ENCODE data around the gene ZNF385D. TPM values are rescaled to one million over a fixed set of nuclear protein-coding genes. Genes with fewer than 3 reads are reported as not detected.

Gene ZNF385D
- total RNA-seq, 1 experiment from 2014 or later = not detected

DNA sequence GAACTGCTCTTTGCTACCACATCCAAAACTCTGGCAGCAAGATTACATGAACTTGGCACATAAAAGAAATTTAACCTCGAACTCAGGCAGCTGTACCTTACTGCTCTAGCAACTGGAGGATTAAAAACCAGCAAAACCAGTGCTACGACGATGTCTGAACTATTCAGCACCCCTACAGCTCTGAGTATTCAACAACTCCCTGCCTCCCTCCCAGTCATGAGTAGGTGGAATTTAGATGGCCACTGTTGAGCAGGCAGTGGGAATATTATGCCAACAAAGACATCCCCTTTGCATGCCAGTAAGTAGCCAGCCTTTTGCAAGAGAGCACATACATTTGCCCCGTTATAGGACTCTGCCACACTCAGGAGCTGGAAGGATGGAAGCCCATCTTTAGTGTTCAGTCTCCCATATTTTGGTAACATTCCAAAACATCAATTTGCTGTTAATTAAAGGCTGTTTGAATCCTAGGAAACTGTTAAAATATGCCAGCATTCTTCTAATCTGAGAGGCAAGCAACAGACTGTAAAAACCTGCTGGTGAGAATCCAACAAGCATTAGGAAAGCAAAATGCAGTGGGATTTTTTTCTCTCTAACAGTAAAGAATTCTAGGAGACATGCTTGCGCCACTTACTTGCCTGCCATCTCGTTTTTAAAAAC is 85.4 kb downstream of the ZNF385D start:
- ChIA-PET POLR2A (no interaction called here), RAD21 (ENCODE audit: low non-redundant PET in 1 of 2, low total read pairs in 2 of 2, uncharacterized antibody in 2 of 2, unreplicated experiment in 2 of 2) (no interaction called here), CTCF (no interaction called here)
- no peak overlapping the region for H3K4me3 ChIP-seq (replicated peaks in 1 of 2; ENCODE audit: low read depth in 1 of 2, low read length in 2 of 2)
- no peak overlapping the region for H3K27ac ChIP-seq (ENCODE audit: low read depth, low read length)
- H3K4me1 ChIP-seq (ENCODE audit: control insufficient read depth in 1 of 2, insufficient read depth in 2 of 2, low read length in 2 of 2) = no peaks in the 10 kb centered on the region
- H3K9me3 ChIP-seq (ENCODE audit: control insufficient read depth in 1 of 2, insufficient read depth in 1 of 2, low read depth in 1 of 2, low read length in 2 of 2) = peaks cover 5 to 10% of the 10 kb centered on the region in 2 experiments; a peak in 3 of 4 replicates
- TF ChIP-seq SP1 (IDR thresholded peaks at IDR 0.05; ENCODE audit: low read depth) = no peak
- TF ChIP-seq RAD21 (IDR thresholded peaks at IDR 0.05; ENCODE audit: low read depth) = no peak
- TF ChIP-seq SIN3A (IDR thresholded peaks at IDR 0.05; ENCODE audit: low read depth) = no peak
- no peak for TF ChIP-seq JUND (IDR thresholded peaks at IDR 0.05)
- TF ChIP-seq ZNF274 (IDR thresholded peaks at IDR 0.05; ENCODE audit: low read depth, low read length) = no peak
- TF ChIP-seq EZH2 (IDR thresholded peaks at IDR 0.05) = no peak
- no peak for DNase-seq (ENCODE audit: low read depth, low spot score)
- H3K9me2 ChIP-seq (ENCODE audit: insufficient read depth) = no peaks in the 10 kb centered on the region
- no peaks in the 10 kb centered on the region for H3K79me2 ChIP-seq (ENCODE audit: insufficient read depth, low read length)
- H3K27me3 ChIP-seq (ENCODE audit: insufficient read depth, low read length) = no peaks in the 10 kb centered on the region
- no TSS peak for BruUV-seq (replicated peaks)
- H4K20me1 ChIP-seq (ENCODE audit: insufficient read depth) = no peaks in the 10 kb centered on the region
- intact Hi-C loops (cut with micrococcal nuclease) = no loop called here
- no peak overlapping the region for H3K4me2 ChIP-seq (ENCODE audit: low read length)
- no peak overlapping the region for H2AFZ ChIP-seq (ENCODE audit: low read depth, low read length, poor library complexity, severe bottlenecking)
- ATAC-seq = no peak
- H3K9ac ChIP-seq (ENCODE audit: low read length) = no peak overlapping the region
- no peaks in the 10 kb centered on the region for H3K36me3 ChIP-seq (ENCODE audit: control insufficient read depth in 1 of 2, insufficient read depth in 2 of 2, low read length in 2 of 2)

DNA sequence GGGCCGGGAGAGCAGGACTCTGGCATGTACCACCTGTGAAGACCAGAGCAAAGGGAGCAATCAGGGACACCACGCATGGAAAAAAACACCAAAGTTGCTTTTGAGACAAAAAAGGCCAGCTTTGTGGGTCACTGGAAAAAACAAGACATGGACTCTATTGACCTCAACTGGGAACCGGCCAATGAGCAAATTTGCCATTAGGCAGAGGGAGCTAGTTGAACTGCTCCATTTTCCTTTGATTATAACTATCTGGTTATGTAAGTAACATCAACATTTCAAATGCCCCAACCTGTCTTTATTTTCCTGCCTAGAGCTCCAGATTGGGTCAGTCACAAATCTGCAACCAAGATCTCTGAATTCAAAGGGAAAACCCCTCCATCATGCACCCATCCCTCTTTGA is 86.0 kb downstream of the ZNF385D start:
- no peak overlapping the region for H3K9ac ChIP-seq (ENCODE audit: low read length)
- no peaks in the 10 kb centered on the region for H4K20me1 ChIP-seq (ENCODE audit: insufficient read depth)
- H3K9me3 ChIP-seq (ENCODE audit: control insufficient read depth in 1 of 2, insufficient read depth in 1 of 2, low read depth in 1 of 2, low read length in 2 of 2) = peaks cover 5 to 12% of the 10 kb centered on the region in 2 experiments; a peak in 3 of 4 replicates
- no peak overlapping the region for H3K4me2 ChIP-seq (ENCODE audit: low read length)
- no peaks in the 10 kb centered on the region for H3K36me3 ChIP-seq (ENCODE audit: control insufficient read depth in 1 of 2, insufficient read depth in 2 of 2, low read length in 2 of 2)
- H3K4me1 ChIP-seq (ENCODE audit: control insufficient read depth in 1 of 2, insufficient read depth in 2 of 2, low read length in 2 of 2) = no peaks in the 10 kb centered on the region
- DNase-seq (ENCODE audit: low read depth, low spot score) (no peak), ATAC-seq (no peak)
- H3K4me3 ChIP-seq (replicated peaks in 1 of 2; ENCODE audit: low read depth in 1 of 2, low read length in 2 of 2) = no peak overlapping the region
- no TSS peak for BruUV-seq (replicated peaks)
- CTCF ChIA-PET = no interaction called here
- no peak overlapping the region for H2AFZ ChIP-seq (ENCODE audit: low read depth, low read length, poor library complexity, severe bottlenecking)
- RAD21 ChIA-PET (ENCODE audit: low non-redundant PET in 1 of 2, low total read pairs in 2 of 2, uncharacterized antibody in 2 of 2, unreplicated experiment in 2 of 2) = no interaction called here
- POLR2A ChIA-PET = no interaction called here
- no peaks in the 10 kb centered on the region for H3K9me2 ChIP-seq (ENCODE audit: insufficient read depth)
- H3K27ac ChIP-seq (ENCODE audit: low read depth, low read length) = no peak overlapping the region
- intact Hi-C loops (cut with micrococcal nuclease) = no loop called here
- H3K27me3 ChIP-seq (ENCODE audit: insufficient read depth, low read length) = no peaks in the 10 kb centered on the region
- H3K79me2 ChIP-seq (ENCODE audit: insufficient read depth, low read length) = no peaks in the 10 kb centered on the region
- TF ChIP-seq POLR2A (IDR thresholded peaks at IDR 0.05; ENCODE audit: borderline replicate concordance, extremely low read depth, insufficient read depth, insufficient read length) = no peak
- no peak for TF ChIP-seq EZH2 (IDR thresholded peaks at IDR 0.05)
- TF ChIP-seq, protein P1, sequence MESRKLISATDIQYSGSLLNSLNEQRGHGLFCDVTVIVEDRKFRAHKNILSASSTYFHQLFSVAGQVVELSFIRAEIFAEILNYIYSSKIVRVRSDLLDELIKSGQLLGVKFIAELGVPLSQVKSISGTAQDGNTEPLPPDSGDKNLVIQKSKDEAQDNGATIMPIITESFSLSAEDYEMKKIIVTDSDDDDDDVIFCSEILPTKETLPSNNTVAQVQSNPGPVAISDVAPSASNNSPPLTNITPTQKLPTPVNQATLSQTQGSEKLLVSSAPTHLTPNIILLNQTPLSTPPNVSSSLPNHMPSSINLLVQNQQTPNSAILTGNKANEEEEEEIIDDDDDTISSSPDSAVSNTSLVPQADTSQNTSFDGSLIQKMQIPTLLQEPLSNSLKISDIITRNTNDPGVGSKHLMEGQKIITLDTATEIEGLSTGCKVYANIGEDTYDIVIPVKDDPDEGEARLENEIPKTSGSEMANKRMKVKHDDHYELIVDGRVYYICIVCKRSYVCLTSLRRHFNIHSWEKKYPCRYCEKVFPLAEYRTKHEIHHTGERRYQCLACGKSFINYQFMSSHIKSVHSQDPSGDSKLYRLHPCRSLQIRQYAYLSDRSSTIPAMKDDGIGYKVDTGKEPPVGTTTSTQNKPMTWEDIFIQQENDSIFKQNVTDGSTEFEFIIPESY (IDR thresholded peaks at IDR 0.05; ENCODE audit: extremely low read depth, insufficient replicate concordance, low read length) = no peak
- TF ChIP-seq ZNF274 (IDR thresholded peaks at IDR 0.05; ENCODE audit: low read depth, low read length) = no peak
- no peak for TF ChIP-seq CEBPB (IDR thresholded peaks at IDR 0.05; ENCODE audit: low read depth)
- TF ChIP-seq, protein P2, sequence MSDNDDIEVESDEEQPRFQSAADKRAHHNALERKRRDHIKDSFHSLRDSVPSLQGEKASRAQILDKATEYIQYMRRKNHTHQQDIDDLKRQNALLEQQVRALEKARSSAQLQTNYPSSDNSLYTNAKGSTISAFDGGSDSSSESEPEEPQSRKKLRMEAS (IDR thresholded peaks at IDR 0.05) = no peak
- TF ChIP-seq ZFX (IDR thresholded peaks at IDR 0.05) = no peak
- no peak for TF ChIP-seq FOSL1 (IDR thresholded peaks at IDR 0.05; ENCODE audit: low read depth)
- TF ChIP-seq JUND (IDR thresholded peaks at IDR 0.05) = no peak
- no peak for TF ChIP-seq EGR1 (IDR thresholded peaks at IDR 0.05; ENCODE audit: low read depth)
- TF ChIP-seq POLR2AphosphoS5 (IDR thresholded peaks at IDR 0.05; ENCODE audit: low read depth, low read length) = no peak
- TF ChIP-seq RAD21 (IDR thresholded peaks at IDR 0.05; ENCODE audit: low read depth) = no peak
- TF ChIP-seq SIN3A (IDR thresholded peaks at IDR 0.05; ENCODE audit: low read depth) = no peak
- TF ChIP-seq, protein P3, sequence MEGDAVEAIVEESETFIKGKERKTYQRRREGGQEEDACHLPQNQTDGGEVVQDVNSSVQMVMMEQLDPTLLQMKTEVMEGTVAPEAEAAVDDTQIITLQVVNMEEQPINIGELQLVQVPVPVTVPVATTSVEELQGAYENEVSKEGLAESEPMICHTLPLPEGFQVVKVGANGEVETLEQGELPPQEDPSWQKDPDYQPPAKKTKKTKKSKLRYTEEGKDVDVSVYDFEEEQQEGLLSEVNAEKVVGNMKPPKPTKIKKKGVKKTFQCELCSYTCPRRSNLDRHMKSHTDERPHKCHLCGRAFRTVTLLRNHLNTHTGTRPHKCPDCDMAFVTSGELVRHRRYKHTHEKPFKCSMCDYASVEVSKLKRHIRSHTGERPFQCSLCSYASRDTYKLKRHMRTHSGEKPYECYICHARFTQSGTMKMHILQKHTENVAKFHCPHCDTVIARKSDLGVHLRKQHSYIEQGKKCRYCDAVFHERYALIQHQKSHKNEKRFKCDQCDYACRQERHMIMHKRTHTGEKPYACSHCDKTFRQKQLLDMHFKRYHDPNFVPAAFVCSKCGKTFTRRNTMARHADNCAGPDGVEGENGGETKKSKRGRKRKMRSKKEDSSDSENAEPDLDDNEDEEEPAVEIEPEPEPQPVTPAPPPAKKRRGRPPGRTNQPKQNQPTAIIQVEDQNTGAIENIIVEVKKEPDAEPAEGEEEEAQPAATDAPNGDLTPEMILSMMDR (IDR thresholded peaks at IDR 0.05 in 2 of 3, conservative IDR thresholded peaks at IDR 0.05 in 1 of 3; ENCODE audit: borderline replicate concordance in 1 of 3, insufficient read depth in 1 of 3, low read depth in 2 of 3, low read length in 2 of 3) = no peak
- TF ChIP-seq SP1 (IDR thresholded peaks at IDR 0.05; ENCODE audit: low read depth) = no peak
- TF ChIP-seq, protein P4, sequence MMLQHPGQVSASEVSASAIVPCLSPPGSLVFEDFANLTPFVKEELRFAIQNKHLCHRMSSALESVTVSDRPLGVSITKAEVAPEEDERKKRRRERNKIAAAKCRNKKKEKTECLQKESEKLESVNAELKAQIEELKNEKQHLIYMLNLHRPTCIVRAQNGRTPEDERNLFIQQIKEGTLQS (IDR thresholded peaks at IDR 0.05) = no peak
- no peak for TF ChIP-seq ELF1 (IDR thresholded peaks at IDR 0.05; ENCODE audit: borderline replicate concordance, low read depth)

All from HCT116 (cell line).